Bronchus fibroblast of lung (primary cell): Measurements from ENCODE around the gene MPC1L. TPM values are rescaled to one million over a fixed set of nuclear protein-coding genes. Genes with fewer than 3 reads are reported as not detected.

Experiments used
- total RNA-seq: library from RNA; depleted of rRNA; stranded (reverse); fragments of >200 nt; gene quantifications from 2 replicates; pipeline ENCODE4 v1.2.3, GENCODE V29; 2015

The MPC1L gene
- not detected in 2 replicates for total RNA-seq

GRCh38 chrX:40623139-40623536 is at the start of gene MPC1L:
Gene MPC1L (plus strand): TSS chrX:40623428. CDS start chrX:40623566, 138 bp downstream.

GRCh38 chrX:40580537-40581335 is 42.5 kb upstream of the MPC1L start, which contains the start of gene ATP6AP2:
Gene ATP6AP2 (plus strand): TSS chrX:40580970. CDS start chrX:40581066, 96 bp downstream.

GRCh38 chrX:40647307-40648197 is 24.3 kb downstream of the MPC1L start, which contains the start of gene CXorf38:
Gene CXorf38 (minus strand): TSS chrX:40647561. CDS start chrX:40647520, 41 bp downstream.

Other genes with a start within 250 kb of the MPC1L start
- 85.6 and 99.4 TPM in 2 replicates for gene ATP6AP2, start 42.5 kb upstream of the MPC1L start, total RNA-seq
- 10.3 and 12.6 TPM in 2 replicates for gene CXorf38, start 24.1 kb downstream of the MPC1L start, total RNA-seq
- gene MED14, start 112.1 kb downstream of the MPC1L start, total RNA-seq = 18.3 and 18.9 TPM in 2 replicates